Measurements from ENCODE around the gene SLC25A12. TPM values are rescaled to one million over a fixed set of nuclear protein-coding genes. Genes with fewer than 3 reads are reported as not detected.

SLC25A12 gene
- total and polyA plus RNA-seq, 2 of the 13 experiments (the other 11 are each of a cell fraction or from before 2014, with no cell fraction given): 8.1 to 15.9 TPM

GRCh38 chr2:171922230-171923022 lies 28.4 kb upstream of the SLC25A12 start, which contains the start of gene HAT1 (continued):
- no peak for TF ChIP-seq ZNF317 (CRISPR knock-in tag; IDR thresholded peaks at IDR 0.05)
- no peak for TF ChIP-seq NR2F1 (CRISPR knock-in tag; IDR thresholded peaks at IDR 0.05)
- no peak for TF ChIP-seq JUND (CRISPR knock-in tag; IDR thresholded peaks at IDR 0.05)
- peak; percentile 40; the same call in 1 of the 2 replicates for TF ChIP-seq RXRB (CRISPR knock-in tag; IDR thresholded peaks at IDR 0.05; ENCODE audit: borderline replicate concordance)
- peak; percentile 55 for TF ChIP-seq ZNF777 (CRISPR knock-in tag; IDR thresholded peaks at IDR 0.05)
- peak; percentile 92; the same call in 2 of the 3 replicates for TF ChIP-seq MXI1 (IDR thresholded peaks at IDR 0.05; ENCODE audit: borderline replicate concordance, low read depth, low read length)
- TF ChIP-seq MXD4 (CRISPR knock-in tag; IDR thresholded peaks at IDR 0.05): peak; percentile 77; the same call in 1 of the 2 replicates
- TF ChIP-seq TARDBP (CRISPR knock-in tag; IDR thresholded peaks at IDR 0.05): peak; percentile 61; the same call in 1 of the 2 replicates
- TF ChIP-seq RBM39 (IDR thresholded peaks at IDR 0.05; ENCODE audit: low read depth, low read length, poor library complexity, severe bottlenecking): peak; percentile 76
- TF ChIP-seq SALL2 (CRISPR knock-in tag; IDR thresholded peaks at IDR 0.05): peak; percentile 69; the same call in 1 of the 2 replicates
- TF ChIP-seq ZNF296 (CRISPR knock-in tag; conservative IDR thresholded peaks at IDR 0.05): no peak
- peak; percentile 65; the same call in 1 of the 2 replicates for TF ChIP-seq YEATS4 (CRISPR knock-in tag; IDR thresholded peaks at IDR 0.05; ENCODE audit: borderline replicate concordance)
- TF ChIP-seq ZNF563 (CRISPR knock-in tag; IDR thresholded peaks at IDR 0.05): no peak
- TF ChIP-seq ZNF7 (CRISPR knock-in tag; IDR thresholded peaks at IDR 0.05): no peak
- peak; percentile 66; the same call in 1 of the 2 replicates for TF ChIP-seq BATF2 (CRISPR knock-in tag; IDR thresholded peaks at IDR 0.05)
- no peak; the same call in 1 of the 2 replicates for TF ChIP-seq HNF1A (IDR thresholded peaks at IDR 0.05; ENCODE audit: low read depth)
- peak; percentile 56 for TF ChIP-seq HNF1A (CRISPR knock-in tag; IDR thresholded peaks at IDR 0.05; ENCODE audit: borderline replicate concordance)
- TF ChIP-seq RFXAP (CRISPR knock-in tag; IDR thresholded peaks at IDR 0.05; ENCODE audit: borderline replicate concordance): peak; percentile 90
- 0 out of 2 replicates have a peak, but pooled peaks have one; percentile 33 for TF ChIP-seq MED13 (CRISPR knock-in tag; IDR thresholded peaks at IDR 0.05)
- no peak for TF ChIP-seq ZNF18 (CRISPR knock-in tag; IDR thresholded peaks at IDR 0.05; ENCODE audit: insufficient replicate concordance)
- TF ChIP-seq ELF4 (CRISPR knock-in tag; IDR thresholded peaks at IDR 0.05; ENCODE audit: borderline replicate concordance): peak; percentile 85; the same call in 1 of the 2 replicates
- peak; percentile 36 for TF ChIP-seq ZBTB20 (CRISPR knock-in tag; IDR thresholded peaks at IDR 0.05; ENCODE audit: borderline replicate concordance, low read depth)
